ENCODE data around the gene PHLDA2.
"Not testable (repeated sequence)": the region's sequence is repeated elsewhere in the genome, so short reads cannot be mapped to it uniquely, and the experiment has no call there.

The PHLDA2 gene

DNA sequence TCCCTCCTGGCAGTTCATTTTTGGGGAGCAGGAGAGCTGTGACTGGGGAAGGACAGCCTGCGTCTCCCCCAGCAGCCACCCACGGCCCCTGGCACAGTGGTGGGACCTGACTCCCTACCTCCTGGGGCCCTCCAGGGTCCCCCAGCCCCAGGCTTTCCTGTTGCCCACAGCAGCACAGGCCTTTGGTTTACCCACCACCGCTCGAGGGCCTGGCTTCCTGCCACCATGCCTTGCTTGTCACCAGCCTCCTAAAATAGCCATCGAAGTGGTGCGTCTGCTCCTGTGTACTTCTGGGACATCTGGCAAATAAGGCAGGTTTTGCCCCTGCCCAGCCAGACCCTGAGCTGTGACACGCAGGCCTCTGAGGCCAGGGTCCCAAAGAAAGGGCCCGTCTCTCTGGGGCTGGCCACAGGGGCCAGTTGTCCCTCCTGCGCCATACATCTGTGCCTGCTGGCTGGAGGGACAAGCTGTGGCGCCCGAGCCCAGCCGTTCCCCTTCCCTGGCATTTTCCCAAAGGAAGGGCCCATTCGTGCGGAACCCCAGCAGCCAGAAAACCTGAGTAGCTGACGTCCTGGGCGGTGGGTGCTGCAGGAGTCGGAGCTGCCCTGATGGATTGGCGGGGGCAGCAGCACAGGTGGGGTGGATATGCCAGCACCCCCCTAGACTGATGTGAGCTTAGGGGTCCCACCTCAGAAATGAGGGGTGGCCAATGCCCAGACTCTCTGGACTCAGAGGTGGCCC, 14.6 kb downstream of the PHLDA2 start:
- DNase-seq = no peak

DNA sequence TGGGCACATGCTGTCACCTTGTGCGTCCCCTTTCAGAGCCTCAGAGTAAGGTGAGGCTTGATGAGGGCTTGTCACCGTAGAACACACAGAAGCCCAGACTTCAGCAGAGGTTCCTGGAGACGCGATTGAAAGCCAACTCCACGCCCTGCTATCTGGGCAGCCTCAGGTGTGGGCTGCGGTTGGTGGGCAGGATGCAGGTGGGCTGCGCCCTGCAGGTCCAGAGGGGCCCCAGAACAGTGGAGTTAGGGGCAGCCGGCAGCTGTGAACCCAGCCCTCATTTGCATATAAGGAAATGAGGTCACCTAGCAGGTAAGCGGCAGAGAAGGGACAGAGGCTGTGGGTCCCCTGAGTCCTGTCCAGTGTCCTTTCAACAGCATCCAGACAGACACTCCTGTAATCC, 15.4 kb downstream of the PHLDA2 start:
- no peak for DNase-seq

DNA sequence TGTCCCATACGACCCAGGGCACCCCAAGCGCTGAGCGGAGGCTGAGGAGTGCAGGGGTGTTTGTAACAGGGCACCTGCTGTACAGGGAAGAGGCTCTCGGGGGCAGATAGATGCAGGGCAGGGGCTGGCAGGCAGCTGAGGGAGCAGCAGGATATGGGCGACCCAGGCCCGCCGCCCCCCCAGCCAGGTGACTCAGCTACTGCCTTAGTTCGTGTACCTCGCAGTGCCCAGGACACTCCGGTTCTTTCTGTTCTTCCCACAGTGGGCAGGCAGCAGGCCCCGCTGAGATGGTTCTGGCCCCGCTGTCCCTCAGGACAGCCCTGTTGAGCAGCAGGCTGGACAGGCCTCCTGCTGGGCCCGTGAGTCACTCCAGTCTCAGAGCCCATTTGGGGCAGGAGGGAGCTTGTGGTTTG, 16.2 kb downstream of the PHLDA2 start:
- no peak for DNase-seq

DNA sequence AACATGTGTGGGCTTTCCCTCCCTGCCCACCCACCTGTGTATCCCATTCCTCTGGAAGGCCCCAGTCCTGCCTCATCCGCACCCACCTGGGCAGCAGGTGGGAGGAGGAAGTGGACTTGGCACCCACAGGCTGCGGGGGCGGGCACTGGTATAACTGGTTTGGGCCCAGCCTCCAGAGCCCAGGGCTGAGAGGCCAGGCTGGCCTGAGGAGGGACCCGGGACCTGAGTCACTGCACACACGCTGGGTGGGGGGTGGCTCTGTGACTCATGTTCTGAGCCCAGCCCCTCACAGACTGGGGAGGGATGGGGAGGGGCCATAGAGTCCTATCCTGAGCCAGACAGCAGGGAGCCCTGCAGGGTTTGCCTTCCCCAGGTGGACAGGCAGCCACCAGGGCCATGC, 16.7 kb downstream of the PHLDA2 start:
- DNase-seq = no peak

DNA sequence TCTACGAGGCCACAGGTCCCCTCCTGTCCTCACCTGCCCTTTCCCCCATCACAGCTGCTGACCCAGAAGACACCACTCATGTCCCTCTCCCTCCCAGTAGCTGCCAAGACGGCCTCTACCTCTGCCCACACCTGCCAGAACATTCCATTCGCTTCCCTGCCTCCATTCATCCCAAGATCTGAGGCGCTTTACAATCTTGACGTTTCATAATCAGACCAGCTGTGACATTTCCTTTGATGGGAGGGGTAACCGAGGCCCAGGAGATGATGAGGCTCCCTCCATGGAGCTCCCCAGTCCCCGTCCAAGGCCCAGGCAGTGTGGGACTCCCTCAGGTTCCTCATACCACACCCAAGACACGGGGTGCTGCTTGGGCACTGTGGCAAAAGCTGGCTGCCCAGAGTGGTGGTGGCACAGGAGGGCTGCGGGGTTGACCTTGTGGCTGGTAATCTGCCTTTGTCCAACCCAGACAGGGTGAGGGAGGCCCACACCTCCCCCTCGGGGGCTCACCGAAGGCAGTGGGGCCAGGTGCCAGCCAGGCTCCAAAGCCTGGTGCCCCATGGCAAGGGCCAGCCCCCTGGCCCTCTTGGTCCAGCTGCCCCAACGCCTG, 17.3 kb downstream of the PHLDA2 start:
- DNase-seq = no peak

DNA sequence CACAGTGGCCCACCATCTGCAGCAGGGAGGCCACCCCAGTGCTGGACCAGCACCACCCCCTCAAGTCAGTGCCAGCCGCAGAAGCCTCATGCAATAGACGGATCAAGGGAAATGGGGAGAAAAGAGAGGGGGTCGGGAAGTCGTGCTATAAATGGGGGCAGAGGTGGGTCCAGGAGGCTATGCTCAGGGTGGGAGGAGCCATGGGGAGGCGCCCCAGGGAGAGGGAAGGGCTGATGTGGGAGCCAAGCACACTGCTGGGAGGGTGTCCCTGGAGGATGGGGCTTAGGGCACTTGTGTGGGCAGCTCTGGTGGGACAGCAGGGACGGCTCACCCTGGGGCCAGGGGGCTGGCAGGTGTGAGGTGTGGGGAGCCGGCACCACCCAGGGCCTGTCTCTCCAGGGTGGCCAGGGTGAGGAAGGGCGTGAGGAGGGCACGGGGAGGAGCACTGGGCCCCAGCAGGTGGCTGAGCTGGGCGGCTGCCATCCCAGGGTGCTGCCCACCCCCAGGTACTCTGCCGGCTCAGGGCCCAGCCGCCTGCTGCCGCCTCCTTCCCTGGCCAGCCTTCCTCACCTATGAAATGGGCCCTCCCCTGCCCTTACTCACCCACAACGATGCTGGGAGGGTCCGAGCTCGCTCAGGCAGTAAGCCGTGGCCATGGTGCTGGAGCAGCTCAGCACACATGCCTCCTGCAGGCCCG, 18.0 kb downstream of the PHLDA2 start:
- DNase-seq = no peak

DNA sequence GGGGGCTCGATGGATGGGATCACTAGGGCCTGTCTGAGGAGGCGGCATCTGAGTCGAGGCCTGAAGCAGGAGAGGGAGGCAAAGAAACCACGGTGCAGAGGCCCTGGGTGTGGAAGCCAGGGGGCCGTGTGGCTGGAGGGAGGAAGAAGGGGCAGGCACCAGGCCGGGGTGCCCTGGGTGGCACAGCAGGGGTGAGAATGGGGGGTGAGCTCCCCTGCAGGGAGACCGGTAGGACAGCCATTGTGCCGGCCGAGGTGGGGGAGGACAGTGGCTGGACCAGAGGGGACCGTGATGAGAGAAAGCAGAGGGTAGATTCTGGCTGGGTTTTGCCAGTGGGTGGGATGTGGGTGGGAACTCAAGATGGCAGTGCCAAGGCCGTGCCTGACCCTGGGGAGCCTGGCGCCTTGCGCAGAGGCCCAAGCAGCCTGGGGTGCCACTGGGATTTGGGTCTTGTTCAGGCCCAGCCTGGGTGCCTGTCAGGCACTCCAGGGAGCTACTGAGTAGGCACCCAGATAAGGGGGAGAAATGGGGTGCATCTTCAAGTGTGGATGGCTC, 18.7 kb downstream of the PHLDA2 start:
- DNase-seq = no peak

DNA sequence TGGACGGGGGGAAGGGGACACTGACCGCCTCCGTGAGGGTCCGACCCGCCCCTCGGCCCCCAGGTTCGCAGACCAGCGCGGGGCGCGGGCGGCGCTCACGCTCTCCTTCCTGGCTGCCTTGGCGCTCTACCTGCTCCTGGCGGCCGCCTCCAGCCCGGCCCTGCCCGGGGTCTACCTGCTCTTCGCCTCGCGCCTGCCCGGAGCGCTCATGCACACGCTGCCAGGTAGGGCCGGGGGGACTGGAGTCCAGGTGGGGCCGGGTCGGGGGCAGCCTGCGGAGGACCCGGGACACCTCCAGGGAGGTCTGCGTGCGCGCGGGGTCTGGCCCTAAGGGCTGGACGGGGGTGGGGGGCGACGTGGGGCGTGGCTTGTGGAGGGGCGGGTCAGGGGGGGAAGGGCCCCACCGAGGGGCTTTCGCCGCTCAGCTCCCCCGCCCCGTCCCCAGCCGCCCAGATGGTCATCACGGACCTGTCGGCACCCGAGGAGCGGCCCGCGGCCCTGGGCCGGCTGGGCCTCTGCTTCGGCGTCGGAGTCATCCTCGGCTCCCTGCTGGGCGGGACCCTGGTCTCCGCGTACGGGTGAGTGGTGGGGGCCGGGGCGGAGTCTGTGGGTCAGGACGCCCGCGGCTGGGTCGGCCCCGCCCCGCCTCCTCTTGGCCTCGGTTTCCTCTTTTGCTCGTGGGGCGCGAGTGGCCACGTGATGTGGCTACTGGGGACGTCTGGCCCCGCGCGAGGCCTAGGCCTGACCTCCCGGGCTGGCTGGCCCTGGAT, 19.9 kb downstream of the PHLDA2 start:
- no peak for DNase-seq

DNA sequence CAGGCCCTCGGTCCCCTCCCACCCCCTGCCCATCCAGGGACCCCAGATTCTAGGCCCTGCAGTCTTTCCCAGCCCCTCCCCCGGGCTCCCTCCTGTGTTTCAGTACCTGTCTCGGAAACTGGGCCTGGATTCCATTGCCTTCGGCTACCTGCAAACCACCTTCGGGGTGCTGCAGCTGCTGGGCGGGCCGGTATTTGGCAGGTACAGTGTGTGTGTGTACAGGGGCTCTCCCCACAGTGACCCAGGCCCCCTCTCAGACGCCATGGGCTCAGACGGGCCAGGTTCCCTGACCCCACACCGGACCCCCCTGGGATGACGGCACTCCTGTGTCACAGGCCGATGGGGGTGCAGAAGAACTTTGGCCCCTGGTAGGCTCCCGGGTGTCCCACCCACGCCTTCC, 21.1 kb downstream of the PHLDA2 start:
- DNase-seq = no peak

DNA sequence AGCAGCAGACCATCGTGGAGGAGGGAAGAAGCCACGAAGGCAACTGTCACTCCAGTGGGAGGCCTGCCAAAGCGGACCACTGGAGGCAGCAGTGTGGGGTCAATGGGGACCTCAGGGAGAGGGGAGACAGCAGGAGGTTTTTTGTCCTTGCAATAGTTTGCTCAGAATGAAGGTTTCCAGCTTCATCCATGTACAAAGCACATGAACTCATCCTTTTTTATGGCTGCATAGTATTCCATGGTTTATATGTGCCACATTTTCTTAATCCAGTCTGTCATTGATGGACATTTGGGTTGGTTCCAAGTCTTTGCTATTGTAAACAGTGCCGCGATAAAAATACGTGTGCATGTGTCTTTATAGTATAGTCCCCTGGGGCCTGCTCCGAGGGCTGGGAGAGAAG, 23.9 kb downstream of the PHLDA2 start:
- DNase-seq = not testable (repeated sequence)

DNA sequence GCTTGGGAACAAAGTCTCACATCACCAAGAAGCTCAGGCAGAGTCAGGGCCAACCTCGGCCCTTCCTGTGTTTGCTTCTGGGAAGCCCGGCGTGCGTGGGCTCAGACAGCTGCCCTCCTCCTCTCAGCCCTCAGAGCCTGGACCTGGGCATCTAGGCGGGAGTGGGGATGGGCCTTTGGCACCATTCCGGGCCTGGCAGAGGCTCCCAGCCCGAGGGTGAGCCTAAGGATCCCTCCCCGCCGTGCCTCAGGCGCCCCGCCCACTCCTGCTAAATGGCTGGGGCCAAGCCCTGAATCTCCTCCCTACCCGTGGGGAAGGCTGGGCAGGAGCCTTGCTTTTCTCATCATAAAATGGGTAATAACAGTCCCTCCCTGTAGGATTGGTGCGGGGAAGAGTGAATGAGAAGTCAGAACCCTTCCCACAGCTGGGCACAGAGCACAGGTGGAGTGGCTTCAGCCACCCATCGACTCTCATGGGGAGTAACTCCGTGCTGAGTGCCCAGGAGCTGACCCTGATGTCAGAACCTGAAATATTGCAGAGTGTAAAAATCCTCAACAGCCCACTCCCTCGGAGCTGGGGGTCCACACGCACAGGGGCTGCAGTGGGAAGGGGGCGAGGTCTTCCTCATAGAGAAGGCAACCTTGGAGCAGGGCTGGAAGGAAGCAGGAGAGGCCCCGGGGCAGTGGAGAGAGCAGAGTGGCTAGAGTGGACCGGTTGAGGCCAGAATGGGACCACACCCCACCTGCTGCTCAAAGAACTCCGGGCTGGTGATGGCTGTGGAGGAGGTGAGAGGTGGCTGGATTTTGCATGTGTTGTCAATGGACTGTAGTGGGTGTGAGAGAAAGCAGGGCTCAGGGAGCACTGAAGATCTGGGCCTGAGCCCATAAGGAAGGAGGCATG, 24.8 kb downstream of the PHLDA2 start:
- DNase-seq = no peak

DNA sequence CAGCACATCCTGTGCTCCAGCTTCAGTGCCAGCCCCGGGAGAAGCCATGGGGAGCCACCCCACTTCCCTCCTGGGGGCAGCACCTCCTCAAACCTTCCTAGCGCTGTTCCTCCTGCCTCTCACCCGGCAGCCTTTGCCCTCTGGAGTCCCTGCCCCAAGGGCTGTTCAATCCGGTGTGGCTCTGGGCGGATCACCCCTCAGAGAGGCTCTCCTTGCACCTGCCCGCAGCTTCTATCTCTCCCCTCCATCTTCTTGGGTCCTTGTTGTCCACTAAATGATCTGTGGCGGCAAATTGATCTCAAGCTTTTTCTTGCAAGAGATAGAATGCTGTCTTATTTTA, 25.6 kb downstream of the PHLDA2 start:
- no peak for DNase-seq

DNA sequence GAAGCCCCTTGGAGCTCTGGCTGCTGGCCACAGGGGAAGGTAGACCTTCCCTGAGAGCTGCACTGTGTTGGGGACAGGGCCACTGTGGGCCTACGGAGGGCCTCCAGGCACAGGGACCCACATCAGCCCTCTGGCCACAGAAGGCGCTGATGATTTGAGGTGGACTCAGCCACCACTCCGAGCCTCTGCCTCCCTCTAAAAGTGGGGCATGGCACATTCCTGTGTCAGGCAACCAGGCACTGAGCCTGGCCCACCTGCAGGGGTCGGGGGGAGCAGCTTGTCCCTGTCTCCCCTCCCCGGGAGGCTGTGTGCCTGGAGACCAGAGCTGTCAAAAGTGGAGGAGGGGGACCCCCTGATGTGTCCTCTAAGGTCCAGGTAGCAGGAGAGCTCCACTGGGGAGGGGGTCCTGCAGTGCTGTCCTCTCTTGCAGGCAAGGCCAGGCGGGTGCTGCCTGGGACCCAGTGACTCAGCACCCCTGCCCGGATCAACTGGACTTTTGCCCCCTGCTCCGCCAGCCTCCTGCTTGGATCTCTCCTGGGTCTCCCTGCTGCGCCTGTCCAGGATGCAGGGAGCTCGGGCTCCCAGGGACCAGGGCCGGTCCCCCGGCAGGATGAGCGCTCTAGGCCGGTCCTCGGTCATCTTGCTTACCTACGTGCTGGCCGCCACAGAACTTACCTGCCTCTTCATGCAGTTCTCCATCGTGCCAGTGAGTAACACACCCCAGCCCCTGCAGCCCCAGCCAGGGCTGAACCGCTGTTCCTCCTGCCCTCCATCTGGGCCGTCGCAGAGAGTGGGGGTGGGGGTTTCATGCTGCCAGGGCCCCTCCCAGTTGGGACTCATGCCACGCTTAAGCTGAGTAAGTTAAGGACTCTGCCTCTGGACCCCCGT, 26.2 kb downstream of the PHLDA2 start:
- DNase-seq = no peak

DNA sequence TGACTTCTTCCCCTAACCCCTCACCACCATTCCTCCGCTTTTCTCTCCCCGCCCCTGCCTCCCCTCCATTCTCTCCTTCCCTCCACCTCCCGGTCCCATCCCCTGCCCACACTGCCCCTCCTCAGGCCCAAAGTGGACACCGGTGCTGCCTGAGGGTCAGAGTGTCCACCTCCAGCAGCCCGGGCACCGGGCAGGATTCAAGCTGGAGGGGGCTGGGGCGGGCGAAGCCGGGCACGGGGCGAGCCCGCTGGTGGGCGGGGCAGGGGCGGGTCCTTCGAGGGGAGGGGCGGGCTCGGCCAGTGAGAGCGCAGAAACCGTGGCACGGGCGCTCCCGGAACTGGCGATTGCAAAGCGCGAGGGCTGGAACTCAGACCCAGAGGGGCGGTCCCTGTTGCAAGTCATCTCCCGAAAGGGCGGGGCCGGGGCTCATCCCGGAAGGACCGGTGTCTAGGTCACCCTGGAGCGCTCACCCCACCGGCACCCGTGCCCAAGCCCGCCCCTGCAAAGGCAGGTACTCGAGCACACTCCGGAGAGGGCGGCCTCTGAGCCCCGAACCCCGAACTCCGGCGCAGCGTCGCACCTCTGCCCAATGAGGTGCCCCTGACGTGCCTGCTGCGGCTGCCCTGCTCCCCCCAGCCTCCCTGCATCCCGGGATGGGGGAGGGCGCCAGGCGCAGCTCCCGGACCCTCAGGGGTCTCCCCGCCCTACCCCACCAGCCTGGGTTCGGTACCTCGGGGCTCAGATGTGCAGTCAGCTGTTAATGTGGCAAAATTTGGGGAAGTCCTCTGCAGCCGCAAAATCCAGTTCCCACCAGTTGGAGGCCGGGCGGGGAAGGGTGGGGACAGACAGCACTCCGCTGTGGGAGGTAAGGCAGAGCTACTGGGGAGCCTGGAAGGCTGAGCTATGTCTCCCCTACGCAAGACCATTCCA, 27.1 kb downstream of the PHLDA2 start:
- peak in 11 of 14 donors; percentile 18 to 82 (median 59) for DNase-seq

DNA sequence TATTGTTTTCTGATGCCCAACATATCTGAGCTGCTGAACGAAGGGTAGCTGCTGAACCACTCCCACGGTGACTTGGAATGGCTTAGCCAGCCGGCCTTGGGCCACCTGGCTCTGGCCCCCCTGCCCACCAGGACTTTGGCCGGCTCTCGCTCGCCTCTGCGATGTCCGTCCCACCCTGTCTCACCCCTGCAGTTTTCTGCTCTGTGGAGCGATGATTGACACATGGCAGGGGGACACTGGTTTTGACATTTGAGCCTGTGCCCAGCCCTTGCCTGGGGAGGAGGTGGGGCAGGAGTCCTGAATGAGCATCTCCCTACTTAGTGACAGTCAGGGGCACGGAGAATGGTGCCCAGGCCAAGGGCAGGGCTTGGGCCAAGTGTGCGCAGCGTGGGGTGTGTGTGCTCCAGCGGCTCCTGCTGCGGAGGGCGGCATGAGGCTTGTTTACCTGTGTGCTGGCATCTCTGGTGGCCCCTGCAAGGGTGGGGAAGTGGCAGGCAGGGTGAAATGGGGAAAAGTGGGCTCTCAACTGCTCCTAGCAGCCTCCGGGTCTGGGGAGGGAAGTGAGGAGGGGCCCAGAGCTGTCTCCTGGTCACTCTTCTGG, 27.9 kb downstream of the PHLDA2 start:
- DNase-seq = no peak

DNA sequence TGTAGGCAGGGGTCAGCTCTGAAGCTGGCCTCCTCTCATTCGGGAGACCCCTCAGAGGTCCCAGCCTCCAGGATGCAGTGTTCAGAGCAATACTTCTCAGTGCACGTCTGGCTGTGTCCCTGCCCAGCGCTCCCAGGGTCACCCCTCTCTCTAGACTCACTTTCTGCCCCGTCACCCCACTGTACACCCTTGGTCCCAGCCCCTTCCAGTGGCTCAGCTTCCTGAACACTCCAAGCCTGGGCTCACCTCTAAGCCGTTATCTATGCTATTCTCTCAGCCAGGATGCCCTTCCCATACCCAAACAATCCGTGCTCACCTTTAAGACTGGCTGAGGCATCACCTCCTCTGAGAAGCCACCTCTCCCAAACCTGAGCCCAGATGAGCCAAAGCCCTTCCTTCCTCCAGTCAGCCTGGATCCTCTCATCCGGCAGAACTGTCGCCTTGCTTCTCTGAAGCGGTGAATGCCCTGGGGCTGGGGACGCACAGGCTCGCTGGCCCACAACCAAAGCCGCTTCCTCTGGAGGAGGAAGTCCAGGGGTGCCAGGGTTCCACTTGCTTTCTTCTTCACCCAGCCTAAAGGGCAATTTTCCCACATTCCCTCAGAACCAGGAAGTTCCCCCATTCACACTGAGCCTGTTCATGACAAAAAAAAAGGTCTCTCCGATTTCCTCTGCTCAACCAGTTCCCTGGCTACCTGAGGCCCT, 30.0 kb downstream of the PHLDA2 start:
- no peak for DNase-seq

DNA sequence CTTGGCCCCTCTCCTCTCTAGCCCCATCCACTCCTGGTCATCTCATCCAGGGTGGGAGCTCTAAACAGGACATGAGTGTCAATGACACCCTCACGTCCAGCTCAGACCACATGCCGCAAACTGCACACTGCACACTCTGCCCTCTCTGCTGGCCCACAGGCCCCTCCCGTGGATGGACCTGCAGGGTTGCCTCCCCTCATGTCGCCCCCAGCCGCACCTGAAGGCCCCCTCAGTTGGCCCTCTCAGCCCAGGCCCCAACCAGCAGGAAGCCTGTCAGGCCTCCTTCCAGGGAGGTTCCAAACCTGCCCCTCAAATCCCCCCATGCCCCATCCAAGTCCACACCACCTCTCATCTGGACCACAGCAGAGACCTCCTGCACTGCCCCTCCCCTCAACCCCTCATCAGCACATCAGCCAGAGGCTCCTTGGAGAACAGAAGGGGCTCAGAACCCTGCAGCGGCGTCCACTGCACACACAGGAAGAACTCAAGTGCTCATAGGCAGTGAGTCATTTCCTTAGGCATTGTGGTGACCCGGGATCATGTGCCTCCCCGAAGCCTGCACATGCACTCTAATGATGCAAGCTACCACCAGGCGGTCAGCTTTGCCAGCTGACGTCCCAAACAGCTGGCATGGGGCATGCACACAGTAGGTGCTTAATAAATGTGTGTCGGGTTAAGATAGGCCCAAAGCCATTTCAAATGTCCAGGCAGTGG, 30.7 kb downstream of the PHLDA2 start:
- peak in 1 of 14 donors; percentile 38 for DNase-seq

DNA sequence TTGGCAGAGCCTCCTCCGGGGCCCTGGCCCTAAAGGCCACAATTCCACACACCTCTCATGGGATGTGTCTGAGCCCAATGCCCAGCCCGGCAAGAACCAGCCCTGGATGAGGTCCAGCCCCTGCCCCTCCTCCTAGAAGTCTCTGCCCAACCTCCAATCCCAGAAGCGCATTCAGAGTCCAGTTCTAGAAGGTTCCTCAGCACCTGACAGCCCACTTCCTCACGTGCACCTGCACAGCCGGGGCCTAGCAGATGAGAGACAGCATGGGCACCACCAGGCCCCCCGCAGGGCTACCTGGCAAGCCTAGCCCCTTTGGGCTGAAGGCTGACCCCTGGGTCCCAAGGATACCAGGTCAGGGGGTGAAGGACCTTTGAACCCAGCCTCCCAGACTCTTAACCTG, 32.2 kb downstream of the PHLDA2 start:
- DNase-seq = no peak

Data from C1 segment of cervical spinal cord (tissue), 14 donors.